Measurements from ENCODE around the gene QKI. TPM values are rescaled to one million over a fixed set of nuclear protein-coding genes. Genes with fewer than 3 reads are reported as not detected.

The QKI gene
- total RNA-seq, 1 experiment from 2014 or later: 176 TPM

DNA sequence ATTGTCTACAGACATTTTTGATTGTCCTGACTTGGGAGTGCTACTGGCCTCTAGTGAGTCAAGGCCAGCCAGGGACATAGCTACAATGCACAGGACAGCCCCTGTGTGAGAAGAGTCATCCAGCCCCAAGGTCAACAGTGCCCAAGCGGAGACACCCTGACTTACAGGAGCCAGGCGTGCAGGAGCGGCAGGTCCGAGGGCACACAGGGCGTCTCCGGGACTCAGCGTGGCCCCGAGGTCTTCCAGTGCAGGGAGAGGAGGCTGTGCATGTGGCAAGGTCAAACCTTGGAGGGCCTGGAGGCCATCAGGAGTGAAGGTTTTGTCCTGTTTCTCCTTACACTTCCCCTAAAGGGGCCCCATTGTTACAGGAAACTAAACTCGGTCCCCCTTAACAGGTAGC lies 41.3 kb upstream of the QKI start:
- no peak overlapping the region for H4K91ac ChIP-seq (ENCODE audit: insufficient read length, low read depth, low read length)
- no peak overlapping the region for H3K27ac ChIP-seq (ENCODE audit: insufficient read length, low read depth, low read length)
- no peak overlapping the region for H3K4me2 ChIP-seq (ENCODE audit: insufficient read depth, insufficient read length, low read length)
- Mint-ChIP-seq H3K4me1 (peaks cover 0 to 3% of the 10 kb centered on the region in 2 experiments; a peak in 1 of 4 replicates), H3K4me3 (no peak overlapping the region), H3K36me3 (ENCODE audit: insufficient read depth in 1 of 3, low read depth in 3 of 3) (no peaks in the 10 kb centered on the region), H3K27me3 (ENCODE audit: low read depth) (peaks cover 3% of the 10 kb centered on the region), H3K9me3 (no peaks in the 10 kb centered on the region; a peak in 1 of 5 replicates), H3K27ac (no peak overlapping the region; a peak in 1 of 7 replicates)
- H3K27me3 ChIP-seq (ENCODE audit: insufficient read depth, low read length): no peaks in the 10 kb centered on the region
- H2BK15ac ChIP-seq (ENCODE audit: low read depth, low read length): no peak overlapping the region
- no peak overlapping the region for H2BK5ac ChIP-seq (ENCODE audit: insufficient read length, low read length)
- H3T11ph ChIP-seq (ENCODE audit: low read length): no peak overlapping the region
- H2BK120ac ChIP-seq (ENCODE audit: low read depth, low read length, poor library complexity, severe bottlenecking): no peak overlapping the region
- DNase-seq: no peak
- H3K23ac ChIP-seq (ENCODE audit: insufficient read length, low read depth, low read length): no peak overlapping the region
- H3K9ac ChIP-seq (ENCODE audit: extremely low read depth, insufficient read length, low read length): no peak overlapping the region
- no peak overlapping the region for H3K4ac ChIP-seq (ENCODE audit: low read depth, low read length)
- TF ChIP-seq, protein P1, sequence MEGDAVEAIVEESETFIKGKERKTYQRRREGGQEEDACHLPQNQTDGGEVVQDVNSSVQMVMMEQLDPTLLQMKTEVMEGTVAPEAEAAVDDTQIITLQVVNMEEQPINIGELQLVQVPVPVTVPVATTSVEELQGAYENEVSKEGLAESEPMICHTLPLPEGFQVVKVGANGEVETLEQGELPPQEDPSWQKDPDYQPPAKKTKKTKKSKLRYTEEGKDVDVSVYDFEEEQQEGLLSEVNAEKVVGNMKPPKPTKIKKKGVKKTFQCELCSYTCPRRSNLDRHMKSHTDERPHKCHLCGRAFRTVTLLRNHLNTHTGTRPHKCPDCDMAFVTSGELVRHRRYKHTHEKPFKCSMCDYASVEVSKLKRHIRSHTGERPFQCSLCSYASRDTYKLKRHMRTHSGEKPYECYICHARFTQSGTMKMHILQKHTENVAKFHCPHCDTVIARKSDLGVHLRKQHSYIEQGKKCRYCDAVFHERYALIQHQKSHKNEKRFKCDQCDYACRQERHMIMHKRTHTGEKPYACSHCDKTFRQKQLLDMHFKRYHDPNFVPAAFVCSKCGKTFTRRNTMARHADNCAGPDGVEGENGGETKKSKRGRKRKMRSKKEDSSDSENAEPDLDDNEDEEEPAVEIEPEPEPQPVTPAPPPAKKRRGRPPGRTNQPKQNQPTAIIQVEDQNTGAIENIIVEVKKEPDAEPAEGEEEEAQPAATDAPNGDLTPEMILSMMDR (conservative IDR thresholded peaks at IDR 0.05): no peak
- H3K79me2 ChIP-seq (ENCODE audit: insufficient read depth, low read length): no peaks in the 10 kb centered on the region
- no peak overlapping the region for H2BK12ac ChIP-seq (ENCODE audit: insufficient read length, low read depth, low read length)
- H4K5ac ChIP-seq (ENCODE audit: insufficient read length, low read depth, low read length): no peak overlapping the region
- WGBS (ENCODE audit: extremely low coverage, insufficient read length, low lambda C conversion rate): no CpG with 5 or more reads among the region's 9 CpGs
- H2BK20ac ChIP-seq (ENCODE audit: low read depth, low read length, poor library complexity, severe bottlenecking): no peak overlapping the region
- H3K9me3 ChIP-seq (ENCODE audit: control insufficient read depth, low read depth, low read length): no peaks in the 10 kb centered on the region
- H4K20me1 ChIP-seq (ENCODE audit: control insufficient read depth, insufficient read depth, insufficient read length): no peaks in the 10 kb centered on the region
- no peak overlapping the region for H3K56ac ChIP-seq (ENCODE audit: insufficient read length, low read depth, low read length)
- no peaks in the 10 kb centered on the region for H3K79me1 ChIP-seq (ENCODE audit: insufficient read depth, low read depth, low read length, poor library complexity, severe bottlenecking)
- no peak overlapping the region for H3K18ac ChIP-seq (ENCODE audit: insufficient read length, low read depth, low read length)
- H3K23me2 ChIP-seq (ENCODE audit: insufficient read length, low read depth, low read length, poor library complexity, severe bottlenecking): no peaks in the 10 kb centered on the region
- H4K8ac ChIP-seq (replicated peaks; ENCODE audit: insufficient read length, low read depth, low read length): no peak overlapping the region
- no peak overlapping the region for H3K14ac ChIP-seq (ENCODE audit: insufficient read depth, low read length)
- no peak overlapping the region for H2AFZ ChIP-seq (ENCODE audit: low read length)
- H2AK5ac ChIP-seq (ENCODE audit: insufficient read length, low read length): no peak overlapping the region
- peaks cover 2% of the 10 kb centered on the region; the same call in 1 of the 2 replicates for H3K4me1 ChIP-seq (ENCODE audit: insufficient read depth, low read length)
